ENCODE results near the gene UQCR11.
A peak's percentile ranks its signal among the peaks of the same experiment; 100 is the strongest.
"Not testable (repeated sequence)": the region's sequence is repeated elsewhere in the genome, so short reads cannot be mapped to it uniquely, and the experiment has no call there.

Gene UQCR11

GRCh38 chr19:1605236-1606137 lies at the start of gene UQCR11:
UQCR11 (minus strand) TSS chr19:1605462; CDS start chr19:1605409, 53 bp downstream.
- peak; percentile 94 for DNase-seq

GRCh38 chr19:1654178-1654792 lies 49.0 kb upstream of the UQCR11 start:
- DNase-seq = no peak

- no peak for DNase-seq
Observed at GRCh38 chr19:1653300-1653628, 48.0 kb upstream of the UQCR11 start.

- peak; percentile 98 for DNase-seq
Observed at GRCh38 chr19:1652471-1653299, 47.4 kb upstream of the UQCR11 start, which contains the start of gene TCF3. TCF3 (minus strand) TSS chr19:1652615; CDS start chr19:1650248, 2,367 bp downstream.

DNA sequence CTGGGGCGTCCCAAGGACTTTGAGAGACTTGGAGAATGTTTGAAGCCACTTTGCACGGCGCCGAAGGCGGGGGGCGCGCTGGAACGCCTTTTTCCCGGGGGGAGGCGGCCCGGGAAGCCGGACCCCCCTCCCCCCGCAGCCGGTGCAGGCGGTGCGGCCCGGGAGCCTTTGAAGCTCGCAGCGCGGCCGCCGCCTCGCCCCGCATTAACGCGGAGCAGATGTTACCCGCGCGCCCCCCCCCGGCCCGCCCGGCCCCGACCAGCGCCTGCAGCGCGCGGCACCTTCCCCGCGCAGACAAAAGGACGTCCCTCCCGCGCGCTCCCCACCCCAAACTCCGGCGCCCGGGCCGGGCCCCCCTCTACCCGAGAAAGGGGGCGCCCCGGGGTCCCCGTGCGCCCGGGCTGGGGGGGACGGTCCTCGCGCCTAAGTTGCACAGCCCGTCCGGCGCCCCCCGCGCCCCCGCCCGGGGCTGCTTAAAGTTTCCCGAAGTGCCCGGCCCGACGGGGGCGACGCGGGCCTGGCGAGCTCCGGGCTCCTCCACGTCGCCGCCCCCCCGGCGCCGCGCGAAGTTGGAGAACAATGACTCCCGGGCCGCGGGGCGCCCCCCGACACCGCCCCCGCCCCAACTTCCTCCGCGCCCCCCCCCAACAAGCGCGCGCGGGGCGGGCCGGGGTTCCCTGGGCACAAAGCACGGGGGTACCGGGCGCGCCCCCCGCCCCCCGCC lies 46.5 kb upstream of the UQCR11 start:
- DNase-seq = peak in 1 of 2 experiments; percentile 47

GRCh38 chr19:1650650-1651567 lies 45.6 kb upstream of the UQCR11 start:
- DNase-seq = no peak

GRCh38 chr19:1649706-1650649 lies 44.7 kb upstream of the UQCR11 start:
- no peak for DNase-seq

- DNase-seq = no peak
Observed at GRCh38 chr19:1648920-1649541, 43.8 kb upstream of the UQCR11 start.

DNA sequence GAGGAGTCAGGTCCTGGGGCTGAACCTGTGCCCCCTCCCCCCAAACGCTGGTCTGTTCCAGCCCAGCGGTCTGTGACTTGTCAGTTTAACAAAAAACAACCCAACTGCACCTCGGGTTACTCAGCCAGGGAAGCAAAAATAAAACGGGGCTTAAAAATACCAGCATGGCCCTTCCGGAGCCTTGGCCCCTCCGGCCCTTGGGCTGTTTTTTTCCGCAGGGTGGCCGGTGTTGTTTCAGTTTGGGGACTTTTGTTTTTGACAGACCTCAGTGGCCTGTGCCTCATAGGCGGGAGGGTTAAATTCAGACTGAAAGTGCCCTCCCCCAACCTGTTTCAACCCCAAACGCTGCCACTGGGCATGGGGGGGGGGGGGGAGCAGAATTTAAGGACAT lies 43.2 kb upstream of the UQCR11 start:
- no peak for DNase-seq

GRCh38 chr19:1647501-1648458 lies 42.5 kb upstream of the UQCR11 start:
- no peak for DNase-seq

DNA sequence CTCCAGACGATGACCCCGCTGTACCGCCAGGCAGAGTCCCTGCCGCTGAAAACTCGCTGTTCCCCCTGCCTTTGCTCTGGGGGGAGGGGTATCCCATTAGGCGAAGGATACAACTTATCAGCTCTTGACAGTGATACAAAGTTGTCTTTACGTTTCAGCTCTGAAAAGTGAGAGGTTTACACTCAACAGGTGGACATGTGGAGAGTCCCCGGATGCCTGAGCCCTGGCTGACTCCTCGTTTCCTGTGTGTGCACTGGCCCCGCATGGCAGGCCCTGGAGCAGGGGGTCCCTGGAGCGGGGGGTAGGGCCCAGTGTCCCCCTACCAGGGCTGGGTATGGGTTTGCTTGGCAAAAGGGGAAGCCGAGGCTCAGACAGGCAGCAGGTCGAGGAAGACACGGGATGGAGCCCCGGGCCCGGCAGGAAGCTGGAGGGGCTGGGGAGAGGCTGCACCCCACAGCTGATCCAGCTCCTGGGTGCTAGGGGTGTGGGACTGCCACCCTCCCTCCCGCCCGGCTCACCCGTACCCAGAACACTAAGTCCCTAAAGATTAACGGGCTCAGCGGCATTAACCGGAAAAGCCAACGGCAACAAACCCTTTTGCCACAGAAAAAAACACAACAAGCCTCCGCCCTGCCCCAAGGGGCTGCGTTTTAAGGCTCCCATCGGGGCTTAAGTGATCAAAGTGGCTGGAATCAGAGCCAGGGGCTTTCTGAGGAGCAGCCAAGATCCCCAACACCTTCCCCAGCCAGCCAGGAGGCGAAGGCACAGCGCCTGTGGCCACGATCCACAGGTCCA lies 41.6 kb upstream of the UQCR11 start:
- DNase-seq = no peak

GRCh38 chr19:1646149-1646548 lies 40.9 kb upstream of the UQCR11 start:
- no peak for DNase-seq

- no peak for DNase-seq
Observed at GRCh38 chr19:1645299-1645698, 40.0 kb upstream of the UQCR11 start.

- DNase-seq = no peak
Observed at GRCh38 chr19:1644070-1644469, 38.8 kb upstream of the UQCR11 start.

DNA sequence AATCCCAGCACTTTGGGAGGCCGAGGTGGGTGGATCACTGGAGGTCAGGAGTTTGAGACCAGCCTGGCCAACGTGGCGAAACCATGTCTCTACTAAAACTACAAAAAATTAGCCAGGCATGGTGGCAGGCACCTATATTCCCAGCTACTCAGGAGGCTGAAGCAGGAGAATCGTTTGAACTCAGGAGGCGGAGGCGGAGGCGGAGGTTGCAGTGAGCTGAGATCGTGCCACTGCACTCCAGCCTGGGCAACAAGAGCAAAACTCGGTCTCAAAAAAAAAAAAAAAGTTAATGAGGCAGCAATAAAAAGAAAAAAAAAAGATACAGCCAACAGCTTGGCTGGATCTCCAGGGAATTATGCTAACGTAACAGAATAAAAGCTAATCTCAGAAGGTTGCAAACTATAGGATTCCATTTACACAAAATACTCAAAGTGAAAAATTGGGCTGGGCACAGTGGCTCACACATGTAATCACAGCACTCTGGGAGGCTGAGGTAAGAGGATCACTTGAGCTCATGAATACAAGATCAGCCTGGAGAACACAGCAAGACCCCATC lies 35.7 kb upstream of the UQCR11 start:
- not testable (repeated sequence) for DNase-seq

DNA sequence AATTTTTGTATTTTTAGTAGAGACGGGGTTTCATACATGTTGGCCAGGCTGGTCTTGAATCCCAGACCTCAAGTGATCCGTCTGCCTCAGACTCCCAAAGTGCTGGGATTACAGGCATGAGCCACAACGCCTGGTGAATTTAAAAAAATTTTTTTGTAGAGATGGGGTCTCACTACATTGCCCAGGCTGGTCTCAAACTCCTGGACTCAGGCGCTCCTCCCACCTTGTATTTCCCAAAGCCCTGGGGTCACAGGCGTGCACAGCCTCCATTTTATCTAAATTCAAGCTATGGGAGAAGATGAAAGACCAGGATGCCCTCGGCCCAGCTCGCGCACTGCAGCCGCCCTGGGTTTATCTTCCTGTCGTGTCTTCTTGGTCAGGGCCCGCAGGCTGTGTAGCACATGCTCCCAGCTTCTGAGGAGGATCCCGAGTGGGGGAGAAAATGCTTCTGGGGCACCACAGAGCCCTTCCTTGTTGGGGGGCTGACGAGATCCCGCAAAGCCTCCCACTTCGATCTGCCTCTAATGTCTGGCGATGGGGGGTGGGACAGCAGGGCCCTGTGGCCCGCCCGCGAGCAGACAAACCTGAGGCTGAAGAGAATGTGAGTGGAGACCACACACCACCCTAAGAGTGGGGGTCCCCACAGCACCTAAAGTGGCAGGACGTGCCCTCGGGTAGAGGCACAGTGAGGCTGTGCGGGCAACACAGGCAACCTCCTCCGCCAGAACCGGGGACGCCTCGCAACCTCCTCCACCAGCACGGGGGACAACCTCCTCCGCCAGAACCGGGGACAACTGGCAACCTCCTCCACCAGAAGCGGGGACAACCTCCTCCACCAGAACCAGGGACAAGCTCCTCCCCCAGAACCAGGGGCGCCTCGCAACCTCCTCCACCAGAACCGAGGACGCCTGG lies 31.3 kb upstream of the UQCR11 start:
- no peak for DNase-seq

- DNase-seq = no peak
Observed at GRCh38 chr19:1634938-1635243, 29.6 kb upstream of the UQCR11 start.
